Stimulated activated naive CD8-positive, alpha-beta T cell treated with anti-CD3 and anti-CD28 coated beads, Interleukin-15, Interleukin-2, amounts not matched to agents 100 ng/mL and 50 ng/mL, for 24 hours (primary cell): ENCODE data around the gene ZNF467.

Source experiments
- H3K27ac Mint-ChIP-seq: one replicate; pipeline ENCODE4 v1.8.0; 2021; ENCODE audit warnings: mild to moderate bottlenecking, mixed read lengths
- H3K27me3 Mint-ChIP-seq: one replicate; pipeline ENCODE4 v1.8.0; 2021; ENCODE audit warnings: mixed read lengths
- H3K36me3 Mint-ChIP-seq: one replicate; pipeline ENCODE4 v1.8.0; 2021; ENCODE audit warnings: low read depth, mixed read lengths
- H3K4me1 Mint-ChIP-seq: one replicate; pipeline ENCODE4 v1.8.0; 2021; ENCODE audit warnings: low read depth, mixed read lengths
- H3K4me3 Mint-ChIP-seq: one replicate; pipeline ENCODE4 v1.8.0; 2021; ENCODE audit warnings: mild to moderate bottlenecking, mixed read lengths
- H3K9me3 Mint-ChIP-seq: one replicate; pipeline ENCODE4 v1.8.0; 2021; ENCODE audit warnings: mixed read lengths

ZNF467 gene

GRCh38 chr7:149761307-149761706 is 12.1 kb downstream of the ZNF467 start:
- Mint-ChIP-seq H3K4me3 (no peak overlapping the region), H3K36me3 (peaks cover 3% of the 10 kb centered on the region), H3K27ac (no peak overlapping the region), H3K9me3 (no peaks in the 10 kb centered on the region), H3K27me3 (no peaks in the 10 kb centered on the region), H3K4me1 (no peaks in the 10 kb centered on the region)

DNA sequence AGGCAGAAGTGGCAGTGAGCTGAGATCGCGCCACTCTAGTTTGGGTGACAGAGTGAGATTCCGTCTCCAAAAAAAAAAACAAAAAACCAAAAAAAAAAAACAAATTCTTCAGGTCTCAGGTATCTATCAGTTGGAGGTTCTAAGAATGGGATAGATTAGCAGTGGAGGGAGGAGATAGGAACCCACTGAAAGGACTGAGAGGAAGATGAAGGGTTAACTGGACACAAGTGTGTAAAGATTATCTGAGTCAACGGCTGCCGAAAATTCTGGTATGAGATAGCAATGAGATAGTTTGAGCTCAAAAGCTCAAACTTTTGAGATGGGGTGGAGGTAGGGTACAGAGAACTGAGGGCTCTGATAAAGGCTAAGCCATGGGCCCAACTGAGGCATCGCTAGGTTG is 12.8 kb downstream of the ZNF467 start:
- H3K27ac Mint-ChIP-seq: no peak overlapping the region
- H3K4me1 Mint-ChIP-seq: no peaks in the 10 kb centered on the region
- H3K4me3 Mint-ChIP-seq: no peak overlapping the region
- no peaks in the 10 kb centered on the region for H3K27me3 Mint-ChIP-seq
- no peaks in the 10 kb centered on the region for H3K9me3 Mint-ChIP-seq
- H3K36me3 Mint-ChIP-seq: no peaks in the 10 kb centered on the region

DNA sequence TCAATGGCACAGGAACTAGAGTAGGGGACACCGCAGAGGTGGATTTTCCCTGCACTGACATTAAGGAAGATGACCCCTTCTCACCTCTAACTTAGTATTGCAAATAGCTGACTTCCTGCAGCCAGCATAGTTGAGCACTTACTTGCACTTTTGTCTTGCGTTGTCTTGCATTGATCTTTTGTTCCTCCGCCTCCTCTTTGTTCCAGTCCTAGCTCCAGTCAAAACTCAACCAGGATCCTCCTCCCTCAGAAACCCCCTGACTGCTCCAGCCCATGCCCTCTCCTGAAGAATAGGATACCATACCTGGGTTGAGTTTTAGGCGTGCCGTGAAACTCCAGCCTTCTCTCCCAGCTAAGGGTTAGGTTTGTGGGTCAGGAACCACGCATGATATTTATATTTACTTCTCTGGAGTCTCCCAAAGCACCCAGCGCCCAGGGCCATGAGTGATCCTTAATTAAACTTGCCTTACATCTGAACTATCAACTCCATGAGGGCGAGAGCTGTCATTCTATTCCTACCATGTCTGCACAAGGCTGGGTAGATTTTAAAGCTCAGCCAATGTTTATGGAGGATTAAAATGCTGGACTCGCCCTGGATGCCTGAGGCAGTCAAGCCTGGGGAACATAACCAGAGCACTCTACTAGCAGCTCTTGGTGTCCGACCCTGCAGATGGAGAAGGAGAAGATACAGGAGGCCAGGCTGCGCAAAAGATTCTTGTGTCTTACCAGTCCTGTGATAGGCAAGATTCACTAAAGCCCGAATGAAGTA is 14.1 kb downstream of the ZNF467 start:
- Mint-ChIP-seq H3K9me3 (no peaks in the 10 kb centered on the region), H3K27me3 (no peaks in the 10 kb centered on the region), H3K4me1 (no peaks in the 10 kb centered on the region), H3K4me3 (no peak overlapping the region), H3K36me3 (no peaks in the 10 kb centered on the region), H3K27ac (no peak overlapping the region)

- H3K36me3 Mint-ChIP-seq: no peaks in the 10 kb centered on the region
- H3K4me1 Mint-ChIP-seq: no peaks in the 10 kb centered on the region
- H3K4me3 Mint-ChIP-seq: no peak overlapping the region
- no peak overlapping the region for H3K27ac Mint-ChIP-seq
- H3K9me3 Mint-ChIP-seq: peaks cover 4% of the 10 kb centered on the region
- no peaks in the 10 kb centered on the region for H3K27me3 Mint-ChIP-seq
Measured at GRCh38 chr7:149753375-149754233, 19.8 kb downstream of the ZNF467 start.

DNA sequence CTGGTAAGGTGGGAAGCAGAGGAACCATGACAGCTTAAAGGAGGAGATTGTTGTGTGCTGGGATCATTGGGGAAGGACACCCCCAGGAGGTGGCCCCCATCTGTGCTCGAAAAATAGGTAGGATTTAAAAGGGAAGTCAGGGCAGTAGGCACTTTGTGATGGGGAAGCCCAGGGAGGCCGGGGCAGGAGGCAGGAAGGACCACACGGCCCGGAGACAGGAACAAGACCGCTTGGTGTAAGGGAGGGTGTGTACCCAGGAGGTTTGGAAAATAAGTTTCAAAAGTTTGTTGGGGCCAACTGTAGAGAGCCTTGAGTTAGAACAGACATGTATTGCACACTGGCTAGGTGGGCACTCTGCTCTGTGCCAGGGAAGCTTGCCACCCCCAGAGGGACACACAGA is 20.7 kb downstream of the ZNF467 start:
- Mint-ChIP-seq H3K9me3 (peaks cover 4% of the 10 kb centered on the region), H3K36me3 (no peaks in the 10 kb centered on the region), H3K27me3 (no peaks in the 10 kb centered on the region), H3K27ac (no peak overlapping the region), H3K4me3 (no peak overlapping the region), H3K4me1 (no peaks in the 10 kb centered on the region)

DNA sequence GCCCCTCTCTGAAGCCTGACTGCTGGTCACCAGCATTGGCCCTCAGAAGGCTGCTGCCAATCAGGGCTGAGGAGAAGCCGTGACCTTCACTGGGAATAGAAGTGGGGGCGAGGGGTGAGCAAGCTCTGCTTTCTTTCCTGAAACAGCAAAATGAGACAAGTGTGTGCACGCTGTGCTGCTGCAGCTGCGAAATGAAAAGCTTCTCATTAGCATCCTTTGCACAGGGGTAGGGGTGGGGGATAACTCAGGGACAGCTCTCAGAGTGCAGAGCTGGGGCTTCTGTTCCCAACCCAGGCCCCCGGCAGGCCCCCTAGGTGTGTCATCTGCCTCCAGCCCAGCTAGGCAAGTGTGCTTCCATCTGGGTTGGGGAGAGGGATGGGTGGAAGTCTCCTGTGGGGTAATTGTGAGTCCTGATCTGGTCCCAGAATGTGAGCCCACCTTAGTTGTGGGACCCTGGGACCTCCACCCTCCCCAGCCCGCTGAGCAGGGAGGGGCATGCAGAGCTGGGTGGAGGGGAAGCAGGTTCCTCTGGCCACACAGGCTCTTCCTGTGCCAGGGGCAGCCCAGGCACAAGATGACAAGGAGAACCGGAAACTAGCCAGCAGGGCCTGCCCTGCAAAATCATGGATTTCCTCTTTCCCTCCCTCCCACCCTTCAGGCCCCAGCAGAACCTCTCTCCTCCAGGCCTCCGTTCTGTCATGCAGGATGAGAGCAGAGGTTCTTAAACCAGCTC is 22.2 kb downstream of the ZNF467 start:
- Mint-ChIP-seq H3K4me3 (no peak overlapping the region), H3K9me3 (peaks cover 4% of the 10 kb centered on the region), H3K36me3 (no peaks in the 10 kb centered on the region), H3K27me3 (no peaks in the 10 kb centered on the region), H3K27ac (no peak overlapping the region), H3K4me1 (no peaks in the 10 kb centered on the region)

DNA sequence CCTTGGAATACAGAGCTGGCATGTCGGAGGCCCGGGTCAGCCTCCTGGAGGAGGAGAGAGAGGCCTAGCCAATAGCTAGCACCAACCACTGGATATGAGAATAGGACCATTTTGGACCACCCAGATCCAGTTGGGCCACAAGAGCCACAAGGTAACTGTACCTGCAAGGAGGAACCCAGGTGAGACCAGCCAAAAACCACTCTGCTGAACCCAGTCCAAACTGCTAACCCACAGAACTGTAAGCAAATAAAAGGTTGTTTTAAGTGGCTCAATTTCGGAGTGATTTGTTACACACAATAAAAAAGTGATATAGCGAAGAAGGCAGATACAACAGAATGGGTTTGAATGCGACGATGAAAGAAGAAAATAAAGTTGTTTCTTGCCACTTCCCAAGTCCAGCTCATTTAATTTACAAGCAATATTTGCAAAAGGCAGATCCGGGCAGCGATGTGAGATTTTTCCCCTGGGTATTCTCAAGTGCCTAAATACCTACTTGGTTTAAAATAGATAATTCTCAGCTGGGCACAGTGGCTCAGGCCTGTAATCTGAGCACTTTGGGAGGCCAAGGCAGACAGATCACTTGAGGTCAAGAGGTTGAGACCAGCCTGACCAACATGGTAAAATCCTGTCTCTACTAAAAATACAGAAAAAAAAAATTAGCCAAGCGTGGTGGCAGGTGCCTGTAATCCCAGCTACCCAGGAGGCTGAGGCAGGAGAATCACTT is 23.1 kb downstream of the ZNF467 start:
- Mint-ChIP-seq H3K4me1 (no peaks in the 10 kb centered on the region), H3K27me3 (no peaks in the 10 kb centered on the region), H3K36me3 (no peaks in the 10 kb centered on the region), H3K27ac (no peak overlapping the region), H3K9me3 (peaks cover 4% of the 10 kb centered on the region), H3K4me3 (no peak overlapping the region)

DNA sequence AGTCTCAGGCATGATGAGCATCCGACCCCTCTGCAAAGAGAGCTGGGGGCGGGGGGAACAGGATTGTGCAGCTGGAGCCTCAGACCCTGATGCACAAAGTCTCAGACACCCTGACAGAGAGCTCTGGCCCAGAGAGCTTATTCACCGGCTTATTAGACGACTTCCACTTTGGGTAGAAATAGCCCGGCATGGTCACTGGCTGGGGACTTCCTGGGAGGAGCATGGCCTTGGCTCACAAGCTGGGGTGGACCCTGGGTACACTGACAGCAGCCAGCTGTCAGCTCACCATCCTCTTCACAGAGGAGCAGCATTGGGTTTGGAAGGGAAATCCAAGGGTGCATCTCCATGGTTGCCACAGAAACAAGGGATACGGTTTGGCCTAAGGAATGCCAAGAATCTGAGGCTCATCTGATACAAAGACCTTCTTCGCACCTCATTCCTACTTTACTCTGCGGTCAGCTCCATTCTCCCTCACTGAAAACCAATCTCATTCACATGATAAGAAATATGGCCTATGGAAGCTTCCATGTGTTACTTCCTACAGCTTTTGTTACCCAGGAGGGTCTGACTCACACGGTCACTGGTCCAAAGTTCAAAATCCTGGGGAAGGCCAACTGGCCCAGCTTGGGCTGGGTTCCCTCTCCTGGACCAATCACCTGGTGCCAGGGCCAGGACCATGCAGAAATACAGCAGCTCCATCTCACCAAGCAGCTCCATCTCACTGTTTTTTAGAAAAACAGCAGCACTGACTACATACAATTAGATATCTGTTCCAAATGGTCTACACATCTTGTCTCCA is 25.1 kb downstream of the ZNF467 start:
- peaks cover 4% of the 10 kb centered on the region for H3K9me3 Mint-ChIP-seq
- no peaks in the 10 kb centered on the region for H3K36me3 Mint-ChIP-seq
- no peak overlapping the region for H3K4me3 Mint-ChIP-seq
- no peak overlapping the region for H3K27ac Mint-ChIP-seq
- H3K4me1 Mint-ChIP-seq: no peaks in the 10 kb centered on the region
- peaks cover 5% of the 10 kb centered on the region for H3K27me3 Mint-ChIP-seq

DNA sequence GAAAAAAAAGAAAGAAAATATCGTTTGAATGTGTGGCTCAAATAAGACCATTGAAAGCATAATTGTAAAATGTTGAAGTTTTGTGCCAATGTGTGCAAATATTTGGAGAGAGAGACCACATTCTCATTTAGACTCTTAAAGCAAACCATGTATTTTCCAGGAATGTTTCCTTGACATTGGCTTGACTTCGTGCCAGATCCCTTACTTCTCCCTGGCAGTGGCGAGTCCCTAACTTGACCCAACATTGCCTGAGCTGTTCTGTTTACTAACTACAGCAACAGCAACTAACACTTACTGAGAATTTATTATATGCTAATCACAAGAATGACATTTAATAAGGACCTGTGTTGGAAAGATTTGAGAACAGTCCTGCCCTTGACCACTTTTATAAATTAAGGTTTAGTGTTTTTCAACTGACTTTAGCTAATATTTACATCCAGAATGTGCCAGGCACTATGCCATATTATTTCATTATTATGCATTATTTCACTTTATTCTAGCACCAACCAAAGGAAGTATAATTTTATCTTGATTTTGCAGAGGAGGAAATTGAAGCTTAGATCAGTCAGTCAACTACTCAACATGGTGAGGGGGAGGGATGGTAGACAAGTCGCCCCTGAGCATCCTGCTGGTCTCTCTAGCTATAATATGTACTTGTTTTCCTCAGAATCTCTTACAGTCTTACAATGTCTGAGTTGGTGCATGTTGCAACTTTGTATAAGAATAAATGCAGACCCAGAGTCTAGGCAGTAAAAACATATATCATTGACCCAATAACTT is 29.7 kb downstream of the ZNF467 start:
- peaks cover 8% of the 10 kb centered on the region for H3K4me1 Mint-ChIP-seq
- no peaks in the 10 kb centered on the region for H3K9me3 Mint-ChIP-seq
- peaks cover 33% of the 10 kb centered on the region for H3K27me3 Mint-ChIP-seq
- H3K36me3 Mint-ChIP-seq: no peaks in the 10 kb centered on the region
- H3K4me3 Mint-ChIP-seq: no peak overlapping the region
- no peak overlapping the region for H3K27ac Mint-ChIP-seq

GRCh38 chr7:149742075-149742701 is 31.2 kb downstream of the ZNF467 start:
- Mint-ChIP-seq H3K27me3 (peaks cover 42% of the 10 kb centered on the region), H3K27ac (no peak overlapping the region), H3K36me3 (no peaks in the 10 kb centered on the region), H3K4me3 (peak overlapping the region; percentile 69), H3K4me1 (peaks cover 8% of the 10 kb centered on the region), H3K9me3 (no peaks in the 10 kb centered on the region)

GRCh38 chr7:149741629-149742028 is 31.8 kb downstream of the ZNF467 start:
- peaks cover 8% of the 10 kb centered on the region for H3K4me1 Mint-ChIP-seq
- peaks cover 44% of the 10 kb centered on the region for H3K27me3 Mint-ChIP-seq
- H3K9me3 Mint-ChIP-seq: no peaks in the 10 kb centered on the region
- no peak overlapping the region for H3K27ac Mint-ChIP-seq
- H3K36me3 Mint-ChIP-seq: no peaks in the 10 kb centered on the region
- peak overlapping the region; percentile 69 for H3K4me3 Mint-ChIP-seq

DNA sequence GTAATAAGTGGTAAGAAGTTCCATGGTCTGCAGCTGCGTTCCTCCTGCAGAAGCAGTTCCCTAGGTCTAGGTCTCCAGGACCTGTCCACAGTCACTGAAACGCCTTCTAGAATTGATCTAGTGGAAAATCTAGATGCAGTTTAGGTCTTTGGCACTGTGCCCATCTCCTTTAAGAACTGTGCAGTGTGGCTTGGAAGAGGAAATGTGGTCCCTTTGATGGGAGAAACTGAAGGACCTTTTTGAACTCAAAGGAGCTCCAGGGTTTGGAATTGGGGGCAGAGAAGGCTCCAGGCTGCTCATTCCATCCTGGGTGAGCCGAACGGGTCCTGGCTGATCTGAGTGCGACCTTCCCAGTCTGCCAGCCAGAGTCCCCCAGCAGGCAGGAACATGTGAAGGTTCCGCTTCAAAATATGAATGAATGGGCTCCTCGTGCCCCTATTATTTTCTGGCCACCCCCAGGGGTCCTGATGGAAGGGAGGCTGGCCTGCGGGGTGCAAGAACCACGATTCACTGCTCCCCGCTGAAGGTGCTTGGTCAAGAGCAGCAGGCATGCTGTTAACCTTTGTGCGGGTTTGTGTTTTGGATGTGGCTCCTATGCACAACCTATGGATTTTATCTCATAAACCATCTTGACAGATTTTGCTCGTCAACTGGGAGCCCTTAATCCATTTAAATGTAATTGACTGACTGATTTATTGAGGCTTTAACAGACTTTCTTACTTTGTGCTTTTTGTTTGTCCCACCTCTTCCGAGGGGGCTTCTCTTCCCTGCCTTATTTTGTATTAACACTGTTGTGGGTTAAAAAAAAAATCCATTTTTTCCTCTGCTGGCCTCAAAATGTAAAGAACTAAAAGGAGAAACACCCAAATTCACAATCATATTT is 36.7 kb downstream of the ZNF467 start:
- Mint-ChIP-seq H3K4me3 (no peak overlapping the region), H3K4me1 (no peaks in the 10 kb centered on the region), H3K9me3 (no peaks in the 10 kb centered on the region), H3K27ac (no peak overlapping the region), H3K27me3 (peaks cover 35% of the 10 kb centered on the region), H3K36me3 (peaks cover 4% of the 10 kb centered on the region)
